ENCODE data around the gene RELT.

DNA sequence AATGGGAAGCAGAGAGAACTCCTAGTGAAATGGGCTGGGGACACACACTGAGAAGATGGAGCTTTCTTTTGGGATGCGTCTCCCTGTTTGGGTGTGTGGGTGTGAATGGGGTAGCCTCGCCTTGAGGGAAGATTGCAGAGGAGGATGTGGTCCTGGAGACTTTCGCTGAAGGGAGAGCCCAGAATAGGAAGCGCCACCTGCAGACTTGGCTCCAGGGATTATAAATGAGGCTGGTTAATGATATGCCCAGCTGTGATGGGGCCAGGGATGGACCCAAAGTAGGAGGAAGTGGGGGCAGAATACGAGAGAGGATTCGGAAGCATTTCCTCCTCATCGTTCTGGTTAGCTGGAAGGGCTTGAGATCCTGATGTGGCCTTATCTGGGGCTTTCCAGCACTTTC is 13.7 kb downstream of the RELT start:
- no peak for TF ChIP-seq EZH2 (IDR thresholded peaks at IDR 0.05; ENCODE audit: low read length, missing control alignments)
- TF ChIP-seq, protein P1, sequence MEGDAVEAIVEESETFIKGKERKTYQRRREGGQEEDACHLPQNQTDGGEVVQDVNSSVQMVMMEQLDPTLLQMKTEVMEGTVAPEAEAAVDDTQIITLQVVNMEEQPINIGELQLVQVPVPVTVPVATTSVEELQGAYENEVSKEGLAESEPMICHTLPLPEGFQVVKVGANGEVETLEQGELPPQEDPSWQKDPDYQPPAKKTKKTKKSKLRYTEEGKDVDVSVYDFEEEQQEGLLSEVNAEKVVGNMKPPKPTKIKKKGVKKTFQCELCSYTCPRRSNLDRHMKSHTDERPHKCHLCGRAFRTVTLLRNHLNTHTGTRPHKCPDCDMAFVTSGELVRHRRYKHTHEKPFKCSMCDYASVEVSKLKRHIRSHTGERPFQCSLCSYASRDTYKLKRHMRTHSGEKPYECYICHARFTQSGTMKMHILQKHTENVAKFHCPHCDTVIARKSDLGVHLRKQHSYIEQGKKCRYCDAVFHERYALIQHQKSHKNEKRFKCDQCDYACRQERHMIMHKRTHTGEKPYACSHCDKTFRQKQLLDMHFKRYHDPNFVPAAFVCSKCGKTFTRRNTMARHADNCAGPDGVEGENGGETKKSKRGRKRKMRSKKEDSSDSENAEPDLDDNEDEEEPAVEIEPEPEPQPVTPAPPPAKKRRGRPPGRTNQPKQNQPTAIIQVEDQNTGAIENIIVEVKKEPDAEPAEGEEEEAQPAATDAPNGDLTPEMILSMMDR (conservative IDR thresholded peaks at IDR 0.05 in 1 of 2, IDR thresholded peaks at IDR 0.05 in 1 of 2; ENCODE audit: low read depth in 1 of 2, low read length in 2 of 2), result no peak
